ENCODE results near the gene COL9A1. TPM values are rescaled to one million over a fixed set of nuclear protein-coding genes. Genes with fewer than 3 reads are reported as not detected.

COL9A1 gene
- total RNA-seq, 1 experiment from 2014 or later, result not detected

- TF ChIP-seq, protein P1, sequence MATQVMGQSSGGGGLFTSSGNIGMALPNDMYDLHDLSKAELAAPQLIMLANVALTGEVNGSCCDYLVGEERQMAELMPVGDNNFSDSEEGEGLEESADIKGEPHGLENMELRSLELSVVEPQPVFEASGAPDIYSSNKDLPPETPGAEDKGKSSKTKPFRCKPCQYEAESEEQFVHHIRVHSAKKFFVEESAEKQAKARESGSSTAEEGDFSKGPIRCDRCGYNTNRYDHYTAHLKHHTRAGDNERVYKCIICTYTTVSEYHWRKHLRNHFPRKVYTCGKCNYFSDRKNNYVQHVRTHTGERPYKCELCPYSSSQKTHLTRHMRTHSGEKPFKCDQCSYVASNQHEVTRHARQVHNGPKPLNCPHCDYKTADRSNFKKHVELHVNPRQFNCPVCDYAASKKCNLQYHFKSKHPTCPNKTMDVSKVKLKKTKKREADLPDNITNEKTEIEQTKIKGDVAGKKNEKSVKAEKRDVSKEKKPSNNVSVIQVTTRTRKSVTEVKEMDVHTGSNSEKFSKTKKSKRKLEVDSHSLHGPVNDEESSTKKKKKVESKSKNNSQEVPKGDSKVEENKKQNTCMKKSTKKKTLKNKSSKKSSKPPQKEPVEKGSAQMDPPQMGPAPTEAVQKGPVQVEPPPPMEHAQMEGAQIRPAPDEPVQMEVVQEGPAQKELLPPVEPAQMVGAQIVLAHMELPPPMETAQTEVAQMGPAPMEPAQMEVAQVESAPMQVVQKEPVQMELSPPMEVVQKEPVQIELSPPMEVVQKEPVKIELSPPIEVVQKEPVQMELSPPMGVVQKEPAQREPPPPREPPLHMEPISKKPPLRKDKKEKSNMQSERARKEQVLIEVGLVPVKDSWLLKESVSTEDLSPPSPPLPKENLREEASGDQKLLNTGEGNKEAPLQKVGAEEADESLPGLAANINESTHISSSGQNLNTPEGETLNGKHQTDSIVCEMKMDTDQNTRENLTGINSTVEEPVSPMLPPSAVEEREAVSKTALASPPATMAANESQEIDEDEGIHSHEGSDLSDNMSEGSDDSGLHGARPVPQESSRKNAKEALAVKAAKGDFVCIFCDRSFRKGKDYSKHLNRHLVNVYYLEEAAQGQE (IDR thresholded peaks at IDR 0.05; ENCODE audit: low read depth), result no peak
- TF ChIP-seq EZH2phosphoT487 (IDR thresholded peaks at IDR 0.05; ENCODE audit: borderline replicate concordance) (no peak), CBX3 (IDR thresholded peaks at IDR 0.05; ENCODE audit: low read depth) (no peak), FOSL1 (IDR thresholded peaks at IDR 0.05; ENCODE audit: low read depth) (no peak), EZH2 (IDR thresholded peaks at IDR 0.05) (no peak)
- TF ChIP-seq, protein P2, sequence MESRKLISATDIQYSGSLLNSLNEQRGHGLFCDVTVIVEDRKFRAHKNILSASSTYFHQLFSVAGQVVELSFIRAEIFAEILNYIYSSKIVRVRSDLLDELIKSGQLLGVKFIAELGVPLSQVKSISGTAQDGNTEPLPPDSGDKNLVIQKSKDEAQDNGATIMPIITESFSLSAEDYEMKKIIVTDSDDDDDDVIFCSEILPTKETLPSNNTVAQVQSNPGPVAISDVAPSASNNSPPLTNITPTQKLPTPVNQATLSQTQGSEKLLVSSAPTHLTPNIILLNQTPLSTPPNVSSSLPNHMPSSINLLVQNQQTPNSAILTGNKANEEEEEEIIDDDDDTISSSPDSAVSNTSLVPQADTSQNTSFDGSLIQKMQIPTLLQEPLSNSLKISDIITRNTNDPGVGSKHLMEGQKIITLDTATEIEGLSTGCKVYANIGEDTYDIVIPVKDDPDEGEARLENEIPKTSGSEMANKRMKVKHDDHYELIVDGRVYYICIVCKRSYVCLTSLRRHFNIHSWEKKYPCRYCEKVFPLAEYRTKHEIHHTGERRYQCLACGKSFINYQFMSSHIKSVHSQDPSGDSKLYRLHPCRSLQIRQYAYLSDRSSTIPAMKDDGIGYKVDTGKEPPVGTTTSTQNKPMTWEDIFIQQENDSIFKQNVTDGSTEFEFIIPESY (IDR thresholded peaks at IDR 0.05; ENCODE audit: extremely low read depth, insufficient replicate concordance, low read length), result no peak
These were observed 44.4 kb downstream of the COL9A1 start (continued) for GRCh38 chr6:70258483-70258882.

- no peaks in the 10 kb centered on the region for H3K36me3 ChIP-seq (ENCODE audit: control insufficient read depth in 1 of 2, insufficient read depth in 2 of 2, low read length in 2 of 2)
- intact Hi-C loops (cut with micrococcal nuclease), result no loop called here
- ChIA-PET RAD21 (ENCODE audit: low non-redundant PET in 1 of 2, low total read pairs in 2 of 2, uncharacterized antibody in 2 of 2, unreplicated experiment in 2 of 2) (no interaction called here), CTCF (no interaction called here), POLR2A (no interaction called here)
- no TSS peak for BruUV-seq (replicated peaks)
- DNase-seq (ENCODE audit: low read depth, low spot score) (no peak), ATAC-seq (no peak)
- H3K9me2 ChIP-seq (ENCODE audit: insufficient read depth), result no peaks in the 10 kb centered on the region
- no peak overlapping the region for H2AFZ ChIP-seq (ENCODE audit: low read depth, low read length, poor library complexity, severe bottlenecking)
- H3K27me3 ChIP-seq (ENCODE audit: insufficient read depth, low read length), result peaks cover 37% of the 10 kb centered on the region
- no peak overlapping the region for H3K4me3 ChIP-seq (replicated peaks in 1 of 2; ENCODE audit: low read depth in 1 of 2, low read length in 2 of 2)
- H4K20me1 ChIP-seq (ENCODE audit: insufficient read depth), result no peaks in the 10 kb centered on the region
- H3K4me1 ChIP-seq (ENCODE audit: control insufficient read depth in 1 of 2, insufficient read depth in 2 of 2, low read length in 2 of 2), result no peaks in the 10 kb centered on the region
- H3K27ac ChIP-seq (ENCODE audit: low read depth, low read length), result no peak overlapping the region
- no peak overlapping the region for H3K9ac ChIP-seq (ENCODE audit: low read length)
- no peak overlapping the region for H3K4me2 ChIP-seq (ENCODE audit: low read length)
- H3K79me2 ChIP-seq (ENCODE audit: insufficient read depth, low read length), result no peaks in the 10 kb centered on the region
- H3K9me3 ChIP-seq (ENCODE audit: control insufficient read depth in 1 of 2, insufficient read depth in 1 of 2, low read depth in 1 of 2, low read length in 2 of 2), result no peaks in the 10 kb centered on the region
- no peak for TF ChIP-seq ZNF274 (IDR thresholded peaks at IDR 0.05; ENCODE audit: low read depth, low read length)
- TF ChIP-seq, protein P3, sequence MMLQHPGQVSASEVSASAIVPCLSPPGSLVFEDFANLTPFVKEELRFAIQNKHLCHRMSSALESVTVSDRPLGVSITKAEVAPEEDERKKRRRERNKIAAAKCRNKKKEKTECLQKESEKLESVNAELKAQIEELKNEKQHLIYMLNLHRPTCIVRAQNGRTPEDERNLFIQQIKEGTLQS (IDR thresholded peaks at IDR 0.05), result no peak
- TF ChIP-seq, protein P2 (IDR thresholded peaks at IDR 0.05; ENCODE audit: extremely low read depth, insufficient replicate concordance, low read length), result no peak
- TF ChIP-seq ELF1 (IDR thresholded peaks at IDR 0.05; ENCODE audit: borderline replicate concordance, low read depth), result no peak
- no peak for TF ChIP-seq EGR1 (IDR thresholded peaks at IDR 0.05; ENCODE audit: low read depth)
- TF ChIP-seq TCF7L2 (IDR thresholded peaks at IDR 0.05; ENCODE audit: borderline replicate concordance, extremely low read depth, insufficient read depth, insufficient read length), result no peak
- TF ChIP-seq YY1 (IDR thresholded peaks at IDR 0.05; ENCODE audit: extremely low read depth, insufficient replicate concordance, low read depth, low read length), result no peak
- TF ChIP-seq SIN3A (IDR thresholded peaks at IDR 0.05; ENCODE audit: low read depth), result no peak
These were observed 45.1 kb downstream of the COL9A1 start for GRCh38 chr6:70257768-70258273.

All from HCT116 (cell line).